HepG2 (cell line): ENCODE measurements around the gene LMAN1L. TPM values are rescaled to one million over a fixed set of nuclear protein-coding genes. Genes with fewer than 3 reads are reported as not detected.

ENCODE experiments used
- AFF4 ChIP-seq: sonication (generic); formaldehyde crosslinking; IDR thresholded peaks from 2 replicates; pipeline ENCODE4 v1.4.0; 2020; ENCODE audit warnings: missing genetic modification reagents
- BORCS8-MEF2B ChIP-seq: sonication (generic); formaldehyde crosslinking; IDR thresholded peaks from 2 replicates; pipeline ENCODE4 v1.8.0; 2022; ENCODE audit warnings: mild to moderate bottlenecking, missing genetic modification reagents
- ETS1 ChIP-seq: sonication (generic); formaldehyde crosslinking; IDR thresholded peaks from 2 replicates; pipeline ENCODE4 v1.4.0; 2020; ENCODE audit warnings: missing genetic modification reagents
- GLI4 ChIP-seq: sonication (generic); formaldehyde crosslinking; IDR thresholded peaks from 2 replicates; pipeline ENCODE4 v1.5.1; 2020; ENCODE audit warnings: missing genetic modification reagents, mild to moderate bottlenecking, moderate library complexity, borderline replicate concordance
- HCFC1 ChIP-seq: fragments of 150-350 bp; IDR thresholded peaks from 2 replicates; pipeline ENCODE4 v1.6.1; 2014; ENCODE audit warnings: low read depth, low read length
- HHEX ChIP-seq: IDR thresholded peaks from 2 replicates; pipeline ENCODE4 v1.6.1; 2016; ENCODE audit warnings: control low read depth
- ISX ChIP-seq: sonication (generic); formaldehyde crosslinking; conservative IDR thresholded peaks from 2 replicates; pipeline ENCODE4 v1.5.0; 2020; ENCODE audit warnings: missing genetic modification reagents
- PATZ1 ChIP-seq: sonication (generic); formaldehyde crosslinking; IDR thresholded peaks from 2 replicates; pipeline ENCODE4 v1.4.0; 2020; ENCODE audit warnings: missing genetic modification reagents
- PBX3 ChIP-seq: sonication (generic); formaldehyde crosslinking; IDR thresholded peaks from 2 replicates; pipeline ENCODE4 v1.8.1; 2023; ENCODE audit warnings: missing genetic modification reagents, inconsistent platforms, borderline replicate concordance
- PTBP1 ChIP-seq: fragments of 200-400 bp; formaldehyde crosslinking; IDR thresholded peaks from 2 replicates; pipeline ENCODE4 v1.6.1; 2018; ENCODE audit warnings: low read length, low read depth; ENCODE audit not compliant: poor library complexity, severe bottlenecking
- SAFB2 ChIP-seq: sonication (generic); formaldehyde crosslinking; IDR thresholded peaks from 2 replicates; pipeline ENCODE4 v1.5.1; 2020; ENCODE audit warnings: missing genetic modification reagents, low read depth, mild to moderate bottlenecking, borderline replicate concordance
- SMC3 ChIP-seq: IDR thresholded peaks from 2 replicates; pipeline ENCODE4 v1.6.1; 2011; ENCODE audit warnings: low read length, improper control_type of control experiment
- TGIF2 ChIP-seq: IDR thresholded peaks from 2 replicates; pipeline ENCODE4 v1.6.1; 2016; ENCODE audit warnings: control low read depth, missing compliant biosample characterization
- XRCC5 ChIP-seq: fragments of 200-400 bp; formaldehyde crosslinking; optimal IDR thresholded peaks from 2 replicates; pipeline ENCODE3; 2017; ENCODE audit warnings: mild to moderate bottlenecking, low read length
- ZBTB2 ChIP-seq: sonication (generic); formaldehyde crosslinking; IDR thresholded peaks from 2 replicates; pipeline ENCODE4 v1.8.0; 2022; ENCODE audit warnings: low read depth, missing genetic modification reagents
- ZBTB8A ChIP-seq: sonication (generic); formaldehyde crosslinking; IDR thresholded peaks from 2 replicates; pipeline ENCODE4 v1.4.0; 2020; ENCODE audit warnings: mild to moderate bottlenecking, low read depth, missing genetic modification reagents, borderline replicate concordance
- ZNF562 ChIP-seq: sonication (generic); formaldehyde crosslinking; IDR thresholded peaks from 2 replicates; pipeline ENCODE4 v1.8.0; 2022; ENCODE audit warnings: missing genetic modification reagents, borderline replicate concordance
- ZNF569 ChIP-seq: sonication (generic); formaldehyde crosslinking; IDR thresholded peaks from 2 replicates; pipeline ENCODE4 v1.5.0; 2020; ENCODE audit warnings: mild to moderate bottlenecking, missing genetic modification reagents, moderate library complexity, borderline replicate concordance
- ZNF616 ChIP-seq: sonication (generic); formaldehyde crosslinking; IDR thresholded peaks from 2 replicates; pipeline ENCODE4 v1.5.0; 2020; ENCODE audit warnings: low read depth, mild to moderate bottlenecking, missing genetic modification reagents
- polyA plus RNA-seq, 8 experiments: library from polyadenylated mRNA; depleted of rRNA in 3 of 8; stranded (reverse) in 7 of 8; unstranded in 1 of 8; fragments of >200 nt; fragmentation: Illumina TruSeq in 4 of 8; extraction: Trizol in 4 of 8; gene quantifications; 2 replicates each; pipeline versions ENCODE4 v1.2.1 to v1.2.3, GENCODE V29; 2011 to 2016; ENCODE audit warnings: low read depth in 4 of 8, missing spikeins in 1 of 8, mixed read lengths in 1 of 8; ENCODE audit not compliant: insufficient read depth in 1 of 8
- total RNA-seq, 5 experiments: library from RNA; depleted of rRNA; stranded (reverse); fragments of >200 nt; fragmentation: Illumina TruSeq; extraction: Trizol; gene quantifications; 2 replicates each; pipeline ENCODE4 v1.2.3, GENCODE V29; 2016; ENCODE audit warnings: low read depth in 1 of 5

Gene LMAN1L
- total and polyA plus RNA-seq, 2 of the 13 experiments (the other 11 are each of a cell fraction or from before 2014, with no cell fraction given) = not detected

- TF ChIP-seq PTBP1 (no peak), TGIF2 (no peak), HHEX (no peak), PATZ1 (peak; percentile 72), ETS1 (CRISPR knock-in tag) (no peak), PBX3 (CRISPR knock-in tag) (peak; percentile 55; the same call in 1 of the 2 replicates), ZBTB2 (CRISPR knock-in tag) (peak; percentile 31; the same call in 1 of the 2 replicates), AFF4 (no peak), BORCS8-MEF2B (peak; percentile 51; the same call in 1 of the 2 replicates), SAFB2 (CRISPR knock-in tag) (0 out of 2 replicates have a peak, but pooled peaks have one; percentile 33), XRCC5 (no peak), GLI4 (no peak), ISX (CRISPR knock-in tag) (no peak), ZNF562 (no peak), ZNF569 (CRISPR knock-in tag) (no peak), ZBTB8A (CRISPR knock-in tag) (no peak), SMC3 (no peak), ZNF616 (CRISPR knock-in tag) (0 out of 2 replicates have a peak, but pooled peaks have one; percentile 43), HCFC1 (no peak)
Measured at GRCh38 chr15:74842581-74843444, 30.2 kb downstream of the LMAN1L start, which contains the start of gene ULK3 (continued).
